GM18867 (cell line): Measurements from ENCODE around the gene MIEF2.

Experiments used
- ATAC-seq: cut with Tn5 transposase; IDR thresholded peaks from one replicate; pipeline ENCODE4 v1.9.1; 2021; ENCODE audit warnings: mild to moderate bottlenecking, moderate library complexity; ENCODE audit not compliant: unreplicated experiment

Gene MIEF2

GRCh38 chr17:18234853-18235380 is 25.5 kb upstream of the MIEF2 start:
- no peak for ATAC-seq

DNA sequence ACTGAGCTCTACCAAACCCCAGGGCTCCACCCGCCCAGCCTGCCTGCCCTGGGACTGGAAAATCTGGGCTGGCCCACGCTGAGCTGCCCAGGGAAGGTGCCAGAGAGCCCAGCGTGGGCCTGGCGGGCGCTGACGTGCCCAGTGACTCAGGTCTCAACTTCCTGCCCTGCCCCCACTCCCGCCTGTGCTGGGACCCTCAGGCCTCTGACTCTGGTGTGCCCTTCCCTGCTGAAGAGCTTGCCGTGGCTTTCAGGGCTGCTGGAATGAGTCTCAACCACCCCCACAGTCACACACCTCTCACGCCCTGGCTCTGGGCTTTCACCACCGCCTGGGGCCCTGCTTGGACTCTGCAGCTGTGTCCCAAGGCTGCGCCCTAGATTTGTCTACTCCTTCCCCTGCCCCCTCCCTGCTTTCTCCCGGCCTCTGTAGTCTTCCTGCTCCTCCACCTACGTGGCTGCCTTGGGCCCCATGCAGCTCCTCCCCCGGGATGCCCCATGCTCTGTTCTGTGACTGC is 24.7 kb upstream of the MIEF2 start:
- ATAC-seq: no peak

DNA sequence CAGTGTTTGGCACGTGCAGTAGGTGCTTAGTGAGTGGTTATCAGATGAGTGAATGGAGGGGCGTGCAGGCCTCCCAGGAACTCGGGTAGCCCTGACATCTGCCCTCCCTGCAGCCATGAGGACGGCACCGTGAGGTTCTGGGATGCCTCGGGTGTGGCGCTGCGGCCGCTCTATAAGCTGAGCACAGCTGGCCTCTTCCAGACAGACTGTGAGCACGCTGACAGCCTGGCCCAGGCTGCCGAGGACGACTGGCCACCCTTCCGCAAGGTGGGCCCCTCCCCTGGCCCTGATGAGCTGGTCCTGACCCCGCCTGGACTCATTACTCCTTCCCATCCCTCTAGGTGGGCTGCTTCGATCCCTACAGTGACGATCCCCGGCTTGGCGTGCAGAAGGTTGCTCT is 24.0 kb upstream of the MIEF2 start:
- no peak for ATAC-seq

DNA sequence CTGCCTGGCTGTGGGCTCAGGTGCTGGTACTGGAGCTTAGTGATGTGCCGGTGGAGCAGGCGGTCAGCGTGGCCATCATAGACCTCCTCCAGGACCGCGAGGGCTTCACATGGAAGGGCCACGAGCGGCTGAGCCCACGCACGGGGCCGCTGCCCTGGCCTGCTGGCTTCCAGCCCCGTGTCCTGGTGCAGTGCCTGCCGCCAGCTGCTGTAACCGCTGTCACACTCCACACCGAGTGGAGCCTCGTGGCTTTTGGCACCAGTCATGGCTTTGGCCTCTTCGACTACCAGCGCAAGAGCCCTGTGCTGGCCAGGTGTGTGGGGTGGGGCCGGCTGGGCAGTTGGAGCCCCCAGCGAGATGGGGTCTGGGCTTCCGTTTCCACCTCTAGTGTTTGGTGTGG is 23.0 kb upstream of the MIEF2 start:
- ATAC-seq: no peak

DNA sequence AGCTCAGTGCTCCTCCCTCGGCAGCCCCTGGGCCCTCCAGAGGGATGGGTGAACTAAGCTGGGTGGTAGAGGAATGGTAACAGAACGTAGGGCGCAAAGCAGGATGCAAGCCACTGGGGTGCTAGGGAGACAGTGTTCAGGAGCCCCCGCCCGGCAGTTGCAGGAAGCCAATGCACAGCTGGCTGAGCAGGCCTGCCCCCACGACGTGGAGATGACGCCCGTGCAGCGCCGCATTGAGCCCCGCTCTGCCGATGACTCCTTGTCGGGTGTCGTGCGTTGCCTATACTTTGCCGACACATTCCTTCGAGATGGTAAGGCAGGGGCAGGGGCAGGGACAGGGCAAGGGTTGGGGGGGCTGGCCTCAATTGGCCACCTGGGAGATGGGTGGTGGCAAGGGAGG is 22.2 kb upstream of the MIEF2 start:
- no peak for ATAC-seq

GRCh38 chr17:18240449-18240848 is 20.0 kb upstream of the MIEF2 start:
- ATAC-seq: no peak

DNA sequence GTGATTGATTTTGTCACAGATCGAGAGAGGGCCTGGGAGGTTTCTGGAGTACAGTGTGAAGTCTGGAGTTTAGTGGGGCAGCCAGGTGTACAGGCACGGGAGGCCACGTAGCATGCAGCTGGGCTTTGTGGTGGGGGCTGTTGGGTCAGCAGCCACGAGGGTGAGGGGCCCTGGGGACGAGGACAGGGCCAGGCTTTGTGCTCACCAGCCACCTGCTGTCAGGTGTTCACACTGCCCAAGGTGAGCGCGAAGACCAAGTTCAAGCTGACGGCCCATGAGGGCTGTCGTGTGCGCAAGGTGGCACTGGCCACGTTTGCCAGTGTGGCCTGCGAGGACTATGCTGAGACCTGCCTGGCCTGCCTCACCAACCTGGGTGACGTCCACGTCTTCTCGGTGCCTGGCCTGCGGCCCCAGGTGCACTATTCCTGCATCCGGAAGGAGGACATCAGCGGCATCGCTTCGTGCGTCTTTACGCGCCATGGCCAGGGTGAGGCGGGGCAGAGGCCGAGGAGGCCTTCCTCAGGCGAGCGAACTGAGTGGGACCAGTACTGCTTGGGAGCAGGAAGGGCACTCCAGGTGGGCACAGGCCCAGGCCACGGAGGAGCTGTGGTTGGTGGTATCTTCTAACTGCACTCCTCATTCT is 19.1 kb upstream of the MIEF2 start:
- ATAC-seq: no peak

- no peak for ATAC-seq
These were observed 15.3 kb upstream of the MIEF2 start for GRCh38 chr17:18245038-18245776.

DNA sequence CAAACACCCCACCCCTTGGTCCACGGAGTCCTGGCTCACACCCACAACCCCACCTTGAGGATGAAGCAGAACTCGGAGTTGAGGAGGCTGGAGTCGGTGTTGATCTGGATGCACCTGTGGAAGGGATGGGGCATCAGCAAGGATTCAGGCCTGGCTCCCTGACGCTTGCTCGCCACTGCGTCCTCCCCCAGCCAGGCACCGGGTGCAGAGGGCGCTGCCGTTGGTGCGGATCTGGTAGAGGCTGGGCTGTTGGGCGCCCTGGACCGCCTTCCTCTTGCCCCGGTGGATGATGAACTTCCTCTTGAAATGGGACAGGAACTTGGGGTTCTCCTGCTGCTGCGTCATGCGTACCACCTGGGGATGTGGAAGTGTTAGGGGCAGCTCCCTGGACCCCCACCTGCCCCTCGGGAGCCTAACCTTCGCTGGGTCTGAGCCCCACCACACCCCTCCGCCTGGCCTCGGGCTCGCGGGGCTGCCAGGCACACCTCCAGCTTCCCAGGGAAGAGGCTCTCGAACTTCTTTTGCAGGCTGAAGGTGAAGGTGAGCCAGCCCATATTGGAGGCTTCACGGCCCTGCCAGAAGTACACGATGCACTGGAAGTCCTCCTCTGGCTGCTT is 14.2 kb upstream of the MIEF2 start:
- no peak for ATAC-seq

- no peak for ATAC-seq
These were observed 13.4 kb upstream of the MIEF2 start for GRCh38 chr17:18246880-18247612.

- ATAC-seq: no peak
These were observed 12.9 kb upstream of the MIEF2 start for GRCh38 chr17:18247613-18248001.

- ATAC-seq: no peak
These were observed 12.1 kb upstream of the MIEF2 start for GRCh38 chr17:18248300-18248731.

DNA sequence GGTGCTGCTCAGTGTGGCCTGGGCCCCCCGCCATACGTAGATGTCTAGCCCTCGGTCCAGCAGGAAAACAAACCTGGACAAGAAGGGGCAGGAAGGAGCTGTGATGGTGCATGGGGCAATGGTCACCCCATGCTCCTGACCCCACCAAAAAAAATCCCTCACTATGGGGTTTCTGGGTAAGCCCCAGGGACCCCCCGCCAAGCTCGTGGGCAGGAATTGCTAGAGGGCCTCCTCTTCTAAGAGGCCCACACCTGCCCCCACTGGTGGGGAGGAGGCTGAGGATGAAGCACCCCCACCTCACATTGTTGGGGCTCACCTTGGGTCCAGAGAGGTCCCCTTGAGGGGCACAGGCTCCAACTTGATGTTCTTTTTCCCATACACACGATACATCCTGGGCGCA is 11.7 kb upstream of the MIEF2 start:
- ATAC-seq: no peak

- ATAC-seq: no peak
These were observed 10.2 kb upstream of the MIEF2 start for GRCh38 chr17:18250259-18250658.

DNA sequence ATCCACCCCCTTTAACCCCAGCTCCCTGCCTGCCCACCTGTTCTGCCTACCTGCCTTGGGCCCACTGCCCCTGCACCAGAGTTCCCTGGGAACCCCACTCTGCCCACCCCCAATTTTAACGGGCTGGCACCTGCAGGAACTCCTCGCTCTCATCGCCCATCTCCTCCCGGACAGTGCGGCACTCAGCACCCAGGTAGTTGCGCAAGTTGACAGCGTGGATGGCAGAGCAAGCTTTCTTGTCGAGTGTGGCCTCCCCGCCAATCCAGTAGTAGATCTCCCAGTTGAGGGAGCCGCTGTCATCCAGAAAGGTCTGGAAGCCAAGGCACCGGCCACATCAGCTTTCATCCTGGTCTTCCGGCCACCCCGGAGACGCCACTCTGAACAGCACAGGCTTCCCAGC is 9.8 kb upstream of the MIEF2 start:
- no peak for ATAC-seq

DNA sequence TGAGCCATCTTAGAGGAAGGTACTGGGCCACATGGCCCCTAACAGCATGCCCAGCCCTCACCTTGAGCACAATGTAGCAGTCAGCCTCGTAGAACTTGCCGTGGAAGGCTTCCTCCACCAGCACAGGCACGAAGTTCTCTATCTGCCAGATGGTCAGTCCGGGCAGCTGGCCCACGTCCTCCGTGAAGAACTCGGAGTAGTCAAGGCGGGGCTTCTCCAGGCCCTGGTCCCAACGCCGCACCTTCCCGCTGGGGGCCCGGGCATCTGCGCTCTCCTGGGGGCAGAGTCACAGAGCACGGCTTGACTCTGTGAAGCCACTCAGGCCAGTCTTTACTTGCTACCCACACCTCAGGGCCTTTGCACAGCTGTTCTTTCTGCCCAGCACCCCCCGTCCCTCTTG is 9.3 kb upstream of the MIEF2 start:
- no peak for ATAC-seq

DNA sequence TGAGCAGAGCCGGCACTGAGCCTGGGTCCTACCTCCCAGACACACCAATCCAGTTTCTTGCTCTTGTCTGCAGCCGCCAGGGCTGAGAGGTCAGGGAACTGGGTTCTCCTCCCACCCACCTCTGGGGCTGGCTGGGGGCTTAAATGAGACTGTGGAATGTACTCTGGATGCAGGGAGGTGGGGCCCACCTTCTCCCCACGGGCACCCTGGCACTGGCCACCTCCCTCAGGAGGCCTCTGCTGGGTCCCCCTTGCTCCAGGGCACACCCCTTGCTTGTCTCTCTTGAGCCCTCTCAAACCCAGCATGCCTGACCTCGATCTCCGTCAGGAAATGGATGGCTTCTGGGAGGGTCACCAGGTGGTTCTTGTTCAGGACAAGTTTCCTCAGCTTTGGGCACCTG is 8.3 kb upstream of the MIEF2 start:
- no peak for ATAC-seq

GRCh38 chr17:18253187-18253884 is 7.1 kb upstream of the MIEF2 start:
- no peak for ATAC-seq

DNA sequence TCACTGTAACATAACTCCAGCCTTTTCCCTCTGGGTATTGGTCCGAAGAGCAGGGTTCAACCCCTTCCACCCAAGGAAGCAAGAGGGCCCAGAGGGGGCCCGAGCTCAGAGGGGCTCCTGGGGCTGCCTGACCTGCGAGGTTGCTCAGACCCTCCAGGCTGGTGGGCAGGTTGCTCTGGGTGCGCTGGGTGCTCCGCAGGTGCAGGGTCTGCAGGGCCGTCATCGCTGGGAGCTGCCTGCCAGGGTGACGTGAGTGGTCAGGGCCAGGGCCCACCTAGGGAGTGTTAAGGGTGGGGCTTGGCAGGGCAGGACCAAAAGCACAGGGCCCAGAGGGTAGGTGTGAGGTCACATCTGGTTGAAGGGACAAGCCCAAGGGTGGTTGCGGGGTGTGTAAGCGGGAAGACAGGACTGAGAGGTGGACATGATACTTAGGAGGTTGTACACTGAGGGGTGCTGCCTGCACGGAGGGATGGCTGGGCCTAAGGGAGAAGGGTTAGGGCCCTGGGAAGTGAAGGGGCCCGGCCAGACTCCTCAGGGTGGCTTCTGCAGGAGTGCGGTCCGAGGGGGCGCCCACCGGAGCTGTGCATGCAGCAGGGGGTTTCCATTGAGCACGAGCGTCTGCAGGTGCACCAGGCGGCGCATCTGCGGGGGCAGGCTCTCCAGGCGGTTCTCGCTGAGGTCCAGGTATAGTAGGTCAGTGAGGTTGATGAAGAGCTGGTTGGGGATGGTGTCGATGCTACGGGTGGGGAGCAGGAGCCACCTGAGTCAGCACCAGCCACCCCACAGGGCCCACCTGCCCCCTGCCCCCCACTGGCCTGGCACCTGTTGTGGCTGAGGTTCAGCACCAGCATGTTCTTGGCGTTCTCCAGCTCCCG is 6.3 kb upstream of the MIEF2 start:
- no peak for ATAC-seq
